Ovary (tissue), 3 donors: ENCODE measurements around the gene INO80C.

Experiments
- EP300 ChIP-seq: sonication (generic); formaldehyde crosslinking; IDR thresholded peaks from one replicate; pipeline ENCODE4 v1.6.1; 2017; ENCODE audit warnings: antibody characterized with exemption
- TF ChIP-seq, protein P1 (sequence below), 3 donors: fragments of 450-650 bp in 2 of 3; fragments of 200-600 bp in 1 of 3; IDR thresholded peaks; one replicate each; pipeline versions ENCODE4 v1.5.1 to v1.8.0; 2016 to 2022; ENCODE audit warnings: antibody characterized with exemption in 3 of 3, mild to moderate bottlenecking in 1 of 3
- donor health status: DM: no; HTN: no; CAD: no.

DNA sequence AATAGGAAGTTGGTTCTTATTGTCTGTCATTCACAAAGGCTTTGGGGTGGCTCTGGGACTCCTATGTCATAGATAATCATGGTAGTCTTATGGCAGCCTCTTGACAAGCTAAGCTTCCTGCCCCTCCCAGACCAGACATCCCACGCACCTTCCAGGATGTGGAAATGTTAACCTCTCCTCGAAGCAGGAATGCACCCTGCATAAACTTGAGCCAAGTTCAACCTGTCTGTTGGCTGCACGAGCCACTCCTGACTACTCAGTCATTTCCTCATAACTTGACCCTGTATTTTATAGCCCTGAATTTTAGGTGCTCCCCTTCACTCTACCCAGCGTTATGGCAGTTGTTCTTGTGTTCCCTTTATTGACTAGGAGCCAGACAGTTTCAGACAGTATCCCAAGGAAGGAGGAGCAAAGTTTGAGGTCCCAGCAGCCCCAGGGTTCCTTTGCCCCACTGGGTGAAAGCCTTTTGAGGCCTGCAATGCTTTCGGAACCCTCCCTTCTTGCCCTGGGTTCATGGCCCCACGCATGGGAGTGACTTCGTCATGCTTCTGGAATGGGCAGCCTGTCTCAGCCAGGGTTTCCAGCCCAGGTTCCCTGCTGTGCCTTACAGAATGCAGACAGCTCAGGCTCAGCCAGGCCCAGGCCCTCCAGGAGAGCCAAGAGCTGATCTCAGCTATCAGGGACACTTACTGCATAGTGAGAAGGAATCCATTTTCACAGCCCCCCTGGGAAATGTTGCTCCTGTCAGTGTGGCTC is 15.6 kb upstream of the INO80C start:
- TF ChIP-seq EP300, result no peak
- TF ChIP-seq, protein P1, sequence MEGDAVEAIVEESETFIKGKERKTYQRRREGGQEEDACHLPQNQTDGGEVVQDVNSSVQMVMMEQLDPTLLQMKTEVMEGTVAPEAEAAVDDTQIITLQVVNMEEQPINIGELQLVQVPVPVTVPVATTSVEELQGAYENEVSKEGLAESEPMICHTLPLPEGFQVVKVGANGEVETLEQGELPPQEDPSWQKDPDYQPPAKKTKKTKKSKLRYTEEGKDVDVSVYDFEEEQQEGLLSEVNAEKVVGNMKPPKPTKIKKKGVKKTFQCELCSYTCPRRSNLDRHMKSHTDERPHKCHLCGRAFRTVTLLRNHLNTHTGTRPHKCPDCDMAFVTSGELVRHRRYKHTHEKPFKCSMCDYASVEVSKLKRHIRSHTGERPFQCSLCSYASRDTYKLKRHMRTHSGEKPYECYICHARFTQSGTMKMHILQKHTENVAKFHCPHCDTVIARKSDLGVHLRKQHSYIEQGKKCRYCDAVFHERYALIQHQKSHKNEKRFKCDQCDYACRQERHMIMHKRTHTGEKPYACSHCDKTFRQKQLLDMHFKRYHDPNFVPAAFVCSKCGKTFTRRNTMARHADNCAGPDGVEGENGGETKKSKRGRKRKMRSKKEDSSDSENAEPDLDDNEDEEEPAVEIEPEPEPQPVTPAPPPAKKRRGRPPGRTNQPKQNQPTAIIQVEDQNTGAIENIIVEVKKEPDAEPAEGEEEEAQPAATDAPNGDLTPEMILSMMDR (IDR thresholded peaks at IDR 0.05), result no peak
